ENCODE data around the gene NACC2. TPM values are rescaled to one million over a fixed set of nuclear protein-coding genes. Genes with fewer than 3 reads are reported as not detected.

NACC2 gene
- polyA plus RNA-seq, 5 donors, result 3.0 to 6.9 (median 5.0) TPM

GRCh38 chr9:136093995-136094881 lies 851 bp downstream of the NACC2 start:
- no peak for DNase-seq

GRCh38 chr9:136093346-136093986 lies 1.6 kb downstream of the NACC2 start:
- DNase-seq, result no peak

GRCh38 chr9:136092741-136093140 lies 2.3 kb downstream of the NACC2 start:
- DNase-seq, result no peak

GRCh38 chr9:136092353-136092650 lies 2.8 kb downstream of the NACC2 start:
- DNase-seq, result no peak

- no peak for DNase-seq
These were observed 3.3 kb downstream of the NACC2 start for GRCh38 chr9:136091582-136092352.

GRCh38 chr9:136090768-136091581 lies 4.1 kb downstream of the NACC2 start:
- DNase-seq, result no peak

GRCh38 chr9:136090056-136090735 lies 4.9 kb downstream of the NACC2 start:
- DNase-seq, result no peak

GRCh38 chr9:136089697-136090045 lies 5.4 kb downstream of the NACC2 start:
- no peak for DNase-seq

GRCh38 chr9:136088939-136089696 lies 6.0 kb downstream of the NACC2 start:
- no peak for DNase-seq

- DNase-seq, result no peak
These were observed 6.6 kb downstream of the NACC2 start for GRCh38 chr9:136088481-136088938.

- no peak for DNase-seq
These were observed 7.2 kb downstream of the NACC2 start for GRCh38 chr9:136087741-136088480.

GRCh38 chr9:136086951-136087740 lies 7.9 kb downstream of the NACC2 start:
- DNase-seq, result no peak

- no peak for DNase-seq
These were observed 8.7 kb downstream of the NACC2 start for GRCh38 chr9:136086213-136086881.

- DNase-seq, result no peak
These were observed 9.3 kb downstream of the NACC2 start for GRCh38 chr9:136085815-136086212.

GRCh38 chr9:136084063-136084944 lies 10.8 kb downstream of the NACC2 start:
- DNase-seq, result no peak

GRCh38 chr9:136083558-136084062 lies 11.5 kb downstream of the NACC2 start:
- DNase-seq, result no peak

Data from right lung (tissue), 5 donors.